ENCODE results near the gene ANKRD23. TPM values are rescaled to one million over a fixed set of nuclear protein-coding genes. Genes with fewer than 3 reads are reported as not detected.
A peak's percentile ranks its signal among the peaks of the same experiment; 100 is the strongest.

The ANKRD23 gene
- total and polyA plus RNA-seq, 2 of the 13 experiments (the other 11 are each of a cell fraction or from before 2014, with no cell fraction given): 1.5 to 1.6 TPM

GRCh38 chr2:96848264-96848663 lies 4.4 kb upstream of the ANKRD23 start (continued):
- TF ChIP-seq ZBTB40 (IDR thresholded peaks at IDR 0.05) (no peak), ZBTB40 (CRISPR knock-in tag; IDR thresholded peaks at IDR 0.05) (0 out of 2 replicates have a peak, but pooled peaks have one; percentile 25), TFAP4 (IDR thresholded peaks at IDR 0.05; ENCODE audit: borderline replicate concordance, low read depth) (peak; percentile 83), FIP1L1 (IDR thresholded peaks at IDR 0.05; ENCODE audit: borderline replicate concordance, insufficient read depth, low read depth, low read length) (no peak), SAP130 (CRISPR knock-in tag; IDR thresholded peaks at IDR 0.05; ENCODE audit: low read depth) (peak; percentile 64; the same call in 1 of the 2 replicates), ZMYM2 (CRISPR knock-in tag; IDR thresholded peaks at IDR 0.05) (no peak), GLI4 (CRISPR knock-in tag; IDR thresholded peaks at IDR 0.05; ENCODE audit: borderline replicate concordance) (no peak), CTCF (CRISPR knock-in tag; IDR thresholded peaks at IDR 0.05) (peak; percentile 7; the same call in 1 of the 2 replicates)
- TF ChIP-seq, protein P1, sequence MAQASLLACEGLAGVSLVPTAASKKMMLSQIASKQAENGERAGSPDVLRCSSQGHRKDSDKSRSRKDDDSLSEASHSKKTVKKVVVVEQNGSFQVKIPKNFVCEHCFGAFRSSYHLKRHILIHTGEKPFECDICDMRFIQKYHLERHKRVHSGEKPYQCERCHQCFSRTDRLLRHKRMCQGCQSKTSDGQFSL (CRISPR knock-in tag; IDR thresholded peaks at IDR 0.05): peak; percentile 95
- TF ChIP-seq, protein P2, sequence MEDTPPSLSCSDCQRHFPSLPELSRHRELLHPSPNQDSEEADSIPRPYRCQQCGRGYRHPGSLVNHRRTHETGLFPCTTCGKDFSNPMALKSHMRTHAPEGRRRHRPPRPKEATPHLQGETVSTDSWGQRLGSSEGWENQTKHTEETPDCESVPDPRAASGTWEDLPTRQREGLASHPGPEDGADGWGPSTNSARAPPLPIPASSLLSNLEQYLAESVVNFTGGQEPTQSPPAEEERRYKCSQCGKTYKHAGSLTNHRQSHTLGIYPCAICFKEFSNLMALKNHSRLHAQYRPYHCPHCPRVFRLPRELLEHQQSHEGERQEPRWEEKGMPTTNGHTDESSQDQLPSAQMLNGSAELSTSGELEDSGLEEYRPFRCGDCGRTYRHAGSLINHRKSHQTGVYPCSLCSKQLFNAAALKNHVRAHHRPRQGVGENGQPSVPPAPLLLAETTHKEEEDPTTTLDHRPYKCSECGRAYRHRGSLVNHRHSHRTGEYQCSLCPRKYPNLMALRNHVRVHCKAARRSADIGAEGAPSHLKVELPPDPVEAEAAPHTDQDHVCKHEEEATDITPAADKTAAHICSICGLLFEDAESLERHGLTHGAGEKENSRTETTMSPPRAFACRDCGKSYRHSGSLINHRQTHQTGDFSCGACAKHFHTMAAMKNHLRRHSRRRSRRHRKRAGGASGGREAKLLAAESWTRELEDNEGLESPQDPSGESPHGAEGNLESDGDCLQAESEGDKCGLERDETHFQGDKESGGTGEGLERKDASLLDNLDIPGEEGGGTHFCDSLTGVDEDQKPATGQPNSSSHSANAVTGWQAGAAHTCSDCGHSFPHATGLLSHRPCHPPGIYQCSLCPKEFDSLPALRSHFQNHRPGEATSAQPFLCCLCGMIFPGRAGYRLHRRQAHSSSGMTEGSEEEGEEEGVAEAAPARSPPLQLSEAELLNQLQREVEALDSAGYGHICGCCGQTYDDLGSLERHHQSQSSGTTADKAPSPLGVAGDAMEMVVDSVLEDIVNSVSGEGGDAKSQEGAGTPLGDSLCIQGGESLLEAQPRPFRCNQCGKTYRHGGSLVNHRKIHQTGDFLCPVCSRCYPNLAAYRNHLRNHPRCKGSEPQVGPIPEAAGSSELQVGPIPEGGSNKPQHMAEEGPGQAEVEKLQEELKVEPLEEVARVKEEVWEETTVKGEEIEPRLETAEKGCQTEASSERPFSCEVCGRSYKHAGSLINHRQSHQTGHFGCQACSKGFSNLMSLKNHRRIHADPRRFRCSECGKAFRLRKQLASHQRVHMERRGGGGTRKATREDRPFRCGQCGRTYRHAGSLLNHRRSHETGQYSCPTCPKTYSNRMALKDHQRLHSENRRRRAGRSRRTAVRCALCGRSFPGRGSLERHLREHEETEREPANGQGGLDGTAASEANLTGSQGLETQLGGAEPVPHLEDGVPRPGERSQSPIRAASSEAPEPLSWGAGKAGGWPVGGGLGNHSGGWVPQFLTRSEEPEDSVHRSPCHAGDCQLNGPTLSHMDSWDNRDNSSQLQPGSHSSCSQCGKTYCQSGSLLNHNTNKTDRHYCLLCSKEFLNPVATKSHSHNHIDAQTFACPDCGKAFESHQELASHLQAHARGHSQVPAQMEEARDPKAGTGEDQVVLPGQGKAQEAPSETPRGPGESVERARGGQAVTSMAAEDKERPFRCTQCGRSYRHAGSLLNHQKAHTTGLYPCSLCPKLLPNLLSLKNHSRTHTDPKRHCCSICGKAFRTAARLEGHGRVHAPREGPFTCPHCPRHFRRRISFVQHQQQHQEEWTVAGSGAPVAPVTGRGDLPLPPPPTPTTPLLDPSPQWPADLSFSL (CRISPR knock-in tag; IDR thresholded peaks at IDR 0.05): no peak

All from HepG2 (cell line).